WTC11 (cell line): ENCODE results near the gene CCDC175.

Experiments
- ATF3 ChIP-seq: sonication (generic); formaldehyde crosslinking; conservative IDR thresholded peaks from 2 replicates; pipeline ENCODE4 v1.8.1; 2022; ENCODE audit warnings: mild to moderate bottlenecking, missing genetic modification reagents
- CREM ChIP-seq: sonication (generic); formaldehyde crosslinking; IDR thresholded peaks from 2 replicates; pipeline ENCODE4 v1.8.1; 2022; ENCODE audit warnings: mild to moderate bottlenecking, missing genetic modification reagents, moderate library complexity
- CTCF ChIP-seq: fragments of 200-600 bp; IDR thresholded peaks from 2 replicates; pipeline ENCODE4 v1.8.0; 2022; ENCODE audit warnings: antibody characterized with exemption
- E2F4 ChIP-seq: sonication (generic); formaldehyde crosslinking; IDR thresholded peaks from 2 replicates; pipeline ENCODE4 v1.8.1; 2022; ENCODE audit warnings: low read depth, mild to moderate bottlenecking, moderate library complexity, missing genetic modification reagents, borderline replicate concordance
- ELF4 ChIP-seq: sonication (generic); formaldehyde crosslinking; IDR thresholded peaks from 2 replicates; pipeline ENCODE4 v1.8.1; 2022; ENCODE audit warnings: low read depth, mild to moderate bottlenecking, moderate library complexity, missing genetic modification reagents
- IRF2 ChIP-seq: sonication (generic); formaldehyde crosslinking; IDR thresholded peaks from 2 replicates; pipeline ENCODE4 v1.8.0; 2022; ENCODE audit warnings: low read depth, missing genetic modification reagents, borderline replicate concordance
- JUN ChIP-seq: sonication (generic); formaldehyde crosslinking; IDR thresholded peaks from 2 replicates; pipeline ENCODE4 v1.8.0; 2023; ENCODE audit warnings: mild to moderate bottlenecking, missing genetic modification reagents
- NR3C1 ChIP-seq: sonication (generic); formaldehyde crosslinking; conservative IDR thresholded peaks from 2 replicates; pipeline ENCODE4 v1.8.1; 2023; ENCODE audit warnings: low read depth, mild to moderate bottlenecking, missing genetic modification reagents
- USF2 ChIP-seq: sonication (generic); formaldehyde crosslinking; IDR thresholded peaks from 2 replicates; pipeline ENCODE4 v1.8.1; 2023; ENCODE audit warnings: mild to moderate bottlenecking, missing genetic modification reagents, moderate library complexity
- ZNF138 ChIP-seq: sonication (generic); formaldehyde crosslinking; conservative IDR thresholded peaks from 2 replicates; pipeline ENCODE4 v1.8.1; 2022; ENCODE audit warnings: mild to moderate bottlenecking, moderate library complexity, missing genetic modification reagents

GRCh38 chr14:59541731-59542130 lies 34.9 kb downstream of the CCDC175 start:
- TF ChIP-seq JUN (CRISPR knock-in tag) (no peak), E2F4 (CRISPR knock-in tag) (no peak), IRF2 (no peak), USF2 (CRISPR knock-in tag) (no peak), ZNF138 (no peak), CTCF (no peak), CREM (no peak), ELF4 (CRISPR knock-in tag) (no peak), NR3C1 (CRISPR knock-in tag) (no peak), ATF3 (CRISPR knock-in tag) (no peak)
